ENCODE results near the gene CARNS1. TPM values are rescaled to one million over a fixed set of nuclear protein-coding genes. Genes with fewer than 3 reads are reported as not detected.
A peak's percentile ranks its signal among the peaks of the same experiment; 100 is the strongest.

Gene CARNS1
- total and polyA plus RNA-seq, 2 of the 13 experiments (the other 11 are each of a cell fraction or from before 2014, with no cell fraction given): not detected

GRCh38 chr11:67464411-67465188, 49.1 kb downstream of the CARNS1 start (continued):
- TF ChIP-seq CSRNP1 (CRISPR knock-in tag; IDR thresholded peaks at IDR 0.05) (no peak), USF2 (IDR thresholded peaks at IDR 0.05; ENCODE audit: low read depth, low read length) (peak; percentile 81), USF2 (CRISPR knock-in tag; IDR thresholded peaks at IDR 0.05; ENCODE audit: borderline replicate concordance) (no peak; the same call in 1 of the 2 replicates), ZNF12 (CRISPR knock-in tag; IDR thresholded peaks at IDR 0.05) (no peak), CREM (IDR thresholded peaks at IDR 0.05) (no peak), CREM (CRISPR knock-in tag; IDR thresholded peaks at IDR 0.05) (no peak), ZNF512B (CRISPR knock-in tag; IDR thresholded peaks at IDR 0.05; ENCODE audit: borderline replicate concordance) (peak; percentile 75; the same call in 1 of the 2 replicates), ZNF44 (CRISPR knock-in tag; IDR thresholded peaks at IDR 0.05) (0 out of 2 replicates have a peak, but pooled peaks have one; percentile 66), ZNF34 (CRISPR knock-in tag; IDR thresholded peaks at IDR 0.05; ENCODE audit: borderline replicate concordance) (no peak), SP4 (CRISPR knock-in tag; IDR thresholded peaks at IDR 0.05) (0 out of 2 replicates have a peak, but pooled peaks have one; percentile 12), SP1 (IDR thresholded peaks at IDR 0.05) (no peak), SP1 (CRISPR knock-in tag; IDR thresholded peaks at IDR 0.05) (peak; percentile 37; the same call in 1 of the 2 replicates), DZIP1 (CRISPR knock-in tag; IDR thresholded peaks at IDR 0.05) (no peak), HNF4A (CRISPR knock-in tag; IDR thresholded peaks at IDR 0.05) (no peak), SIX4 (CRISPR knock-in tag; IDR thresholded peaks at IDR 0.05) (no peak), ZFP90 (CRISPR knock-in tag; IDR thresholded peaks at IDR 0.05; ENCODE audit: borderline replicate concordance) (peak; percentile 36; the same call in 1 of the 2 replicates), RELA (CRISPR knock-in tag; IDR thresholded peaks at IDR 0.05) (no peak), ZNF367 (CRISPR knock-in tag; IDR thresholded peaks at IDR 0.05; ENCODE audit: borderline replicate concordance) (no peak), SMAD3 (CRISPR knock-in tag; IDR thresholded peaks at IDR 0.05) (no peak; the same call in 1 of the 2 replicates), TCF12 (IDR thresholded peaks at IDR 0.05) (no peak), TCF12 (CRISPR knock-in tag; IDR thresholded peaks at IDR 0.05) (no peak)
